ENCODE results near the gene MAPK1. TPM values are rescaled to one million over a fixed set of nuclear protein-coding genes. Genes with fewer than 3 reads are reported as not detected.
"Not testable (repeated sequence)": the region's sequence is repeated elsewhere in the genome, so short reads cannot be mapped to it uniquely, and the experiment has no call there.

The MAPK1 gene
- total RNA-seq, 1 donor = 74.2 TPM

- TF ChIP-seq CTCF (IDR thresholded peaks at IDR 0.05; ENCODE audit: insufficient read depth, low read length) = no peak
- DNase-seq (ENCODE audit: low read depth) = no peak
- H3K4me3 ChIP-seq (ENCODE audit: low read depth, low read length) = no peak overlapping the region
These were observed 55.5 kb downstream of the MAPK1 start for GRCh38 chr22:21811982-21812381.

- H3K4me3 ChIP-seq (ENCODE audit: low read depth, low read length) = no peak overlapping the region
- DNase-seq (ENCODE audit: low read depth) = no peak
- TF ChIP-seq CTCF (IDR thresholded peaks at IDR 0.05; ENCODE audit: insufficient read depth, low read length) = no peak
These were observed 59.6 kb downstream of the MAPK1 start for GRCh38 chr22:21807544-21808529.

- not testable (repeated sequence) for H3K4me3 ChIP-seq (ENCODE audit: low read depth, low read length); DNase-seq (ENCODE audit: low read depth)
These were observed 62.1 kb downstream of the MAPK1 start for GRCh38 chr22:21805325-21805724.

GRCh38 chr22:21803811-21804249 lies 63.6 kb downstream of the MAPK1 start:
- TF ChIP-seq CTCF (IDR thresholded peaks at IDR 0.05; ENCODE audit: insufficient read depth, low read length) = no peak
- DNase-seq (ENCODE audit: low read depth) = no peak
- H3K4me3 ChIP-seq (ENCODE audit: low read depth, low read length) = no peak overlapping the region

GRCh38 chr22:21802673-21803072 lies 64.8 kb downstream of the MAPK1 start:
- no peak for DNase-seq (ENCODE audit: low read depth)
- no peak overlapping the region for H3K4me3 ChIP-seq (ENCODE audit: low read depth, low read length)
- no peak for TF ChIP-seq CTCF (IDR thresholded peaks at IDR 0.05; ENCODE audit: insufficient read depth, low read length)

GRCh38 chr22:21802056-21802455 lies 65.4 kb downstream of the MAPK1 start:
- TF ChIP-seq CTCF (IDR thresholded peaks at IDR 0.05; ENCODE audit: insufficient read depth, low read length) = no peak
- no peak for DNase-seq (ENCODE audit: low read depth)
- H3K4me3 ChIP-seq (ENCODE audit: low read depth, low read length) = no peak overlapping the region

- not testable (repeated sequence) for DNase-seq (ENCODE audit: low read depth); H3K4me3 ChIP-seq (ENCODE audit: low read depth, low read length)
These were observed 66.2 kb downstream of the MAPK1 start for GRCh38 chr22:21801304-21801644.

All from fibroblast of the aortic adventitia (primary cell).